Measurements from ENCODE around the gene VPS13D. TPM values are rescaled to one million over a fixed set of nuclear protein-coding genes. Genes with fewer than 3 reads are reported as not detected.

The VPS13D gene
- total and polyA plus RNA-seq, 5 experiments from 2014 or later: 5.3 to 64.9 (median 7.5) TPM

- H3K4me3 Mint-ChIP-seq: no peak overlapping the region
- H3K4me1 Mint-ChIP-seq: peaks cover 0 to 8% (median 2%) of the 10 kb centered on the region in 4 donors
- H3K9me3 Mint-ChIP-seq: no peaks in the 10 kb centered on the region
- DNase-seq (no peak), ATAC-seq (no peak)
- H3K27me3 Mint-ChIP-seq: no peaks in the 10 kb centered on the region
- no peak overlapping the region for H3K27ac Mint-ChIP-seq
- POLR2A ChIA-PET: no interaction called here
- H3K36me3 Mint-ChIP-seq: peaks cover 8 to 89% (median 38%) of the 10 kb centered on the region in 3 donors
Measured at GRCh38 chr1:12279003-12279402, 49.2 kb downstream of the VPS13D start.

GRCh38 chr1:12279728-12280464, 50.1 kb downstream of the VPS13D start:
- no peak overlapping the region for H3K4me3 Mint-ChIP-seq
- H3K4me1 Mint-ChIP-seq: peaks cover 0 to 13% (median 2%) of the 10 kb centered on the region in 4 donors
- H3K27me3 Mint-ChIP-seq: no peaks in the 10 kb centered on the region
- H3K27ac Mint-ChIP-seq: peak overlapping the region in 1 of 10 donors; percentile 41
- ATAC-seq (no peak), DNase-seq (no peak)
- POLR2A ChIA-PET: no interaction called here
- H3K36me3 Mint-ChIP-seq: peaks cover 8 to 93% (median 38%) of the 10 kb centered on the region in 3 donors
- H3K9me3 Mint-ChIP-seq: no peaks in the 10 kb centered on the region

- DNase-seq: no peak
- Mint-ChIP-seq H3K4me1 (peaks cover 9 to 23% (median 10%) of the 10 kb centered on the region in 4 donors), H3K36me3 (peaks cover 8 to 89% (median 23%) of the 10 kb centered on the region in 3 donors), H3K27me3 (no peaks in the 10 kb centered on the region), H3K4me3 (no peak overlapping the region), H3K9me3 (no peaks in the 10 kb centered on the region), H3K27ac (no peak overlapping the region)
- no peak for ATAC-seq
- POLR2A ChIA-PET: no interaction called here
Measured at GRCh38 chr1:12282142-12282541, 52.3 kb downstream of the VPS13D start.

GRCh38 chr1:12284486-12284885, 54.7 kb downstream of the VPS13D start:
- POLR2A ChIA-PET: no interaction called here
- no peak for ATAC-seq
- Mint-ChIP-seq H3K36me3 (peaks cover 4 to 82% (median 12%) of the 10 kb centered on the region in 3 donors), H3K4me1 (peaks cover 9 to 20% (median 13%) of the 10 kb centered on the region in 4 donors), H3K27me3 (no peaks in the 10 kb centered on the region), H3K9me3 (no peaks in the 10 kb centered on the region), H3K4me3 (no peak overlapping the region), H3K27ac (no peak overlapping the region)
- no peak for DNase-seq

GRCh38 chr1:12285496-12286143, 55.8 kb downstream of the VPS13D start:
- H3K27me3 Mint-ChIP-seq: no peaks in the 10 kb centered on the region
- H3K9me3 Mint-ChIP-seq: no peaks in the 10 kb centered on the region
- H3K36me3 Mint-ChIP-seq: peaks cover 0 to 82% (median 16%) of the 10 kb centered on the region in 3 donors
- POLR2A ChIA-PET: no interaction called here
- peak overlapping the region in 1 of 10 donors; percentile 3 for H3K4me3 Mint-ChIP-seq
- no peak for ATAC-seq
- DNase-seq: no peak
- peaks cover 9 to 20% (median 13%) of the 10 kb centered on the region in 4 donors for H3K4me1 Mint-ChIP-seq
- no peak overlapping the region for H3K27ac Mint-ChIP-seq

GRCh38 chr1:12287869-12288268, 58.0 kb downstream of the VPS13D start:
- Mint-ChIP-seq H3K4me1 (peaks cover 9 to 20% (median 12%) of the 10 kb centered on the region in 4 donors), H3K9me3 (no peaks in the 10 kb centered on the region), H3K27ac (peak overlapping the region in 1 of 10 donors; percentile 33), H3K27me3 (no peaks in the 10 kb centered on the region), H3K36me3 (peaks cover 0 to 84% (median 19%) of the 10 kb centered on the region in 3 donors), H3K4me3 (no peak overlapping the region)
- DNase-seq: no peak
- no peak for ATAC-seq
- POLR2A ChIA-PET: no interaction called here

- ATAC-seq: no peak
- DNase-seq: no peak
- peaks cover 9 to 14% (median 12%) of the 10 kb centered on the region in 4 donors for H3K4me1 Mint-ChIP-seq
- peaks cover 4 to 87% (median 25%) of the 10 kb centered on the region in 3 donors for H3K36me3 Mint-ChIP-seq
- POLR2A ChIA-PET: no interaction called here
- no peak overlapping the region for H3K4me3 Mint-ChIP-seq
- H3K9me3 Mint-ChIP-seq: no peaks in the 10 kb centered on the region
- H3K27me3 Mint-ChIP-seq: no peaks in the 10 kb centered on the region
- no peak overlapping the region for H3K27ac Mint-ChIP-seq
Measured at GRCh38 chr1:12290828-12291227, 61.0 kb downstream of the VPS13D start.

- H3K4me3 Mint-ChIP-seq: no peak overlapping the region
- peak overlapping the region in 1 of 10 donors; percentile 34 for H3K27ac Mint-ChIP-seq
- POLR2A ChIA-PET: no interaction called here
- peaks cover 0 to 4% (median 0%) of the 10 kb centered on the region in 4 donors for H3K4me1 Mint-ChIP-seq
- DNase-seq (no peak), ATAC-seq (no peak)
- no peaks in the 10 kb centered on the region for H3K27me3 Mint-ChIP-seq
- peaks cover 4 to 88% (median 31%) of the 10 kb centered on the region in 3 donors for H3K36me3 Mint-ChIP-seq
- no peaks in the 10 kb centered on the region for H3K9me3 Mint-ChIP-seq
Measured at GRCh38 chr1:12293416-12293815, 63.6 kb downstream of the VPS13D start.

- Mint-ChIP-seq H3K27ac (no peak overlapping the region), H3K4me1 (peaks cover 0 to 4% (median 0%) of the 10 kb centered on the region in 4 donors), H3K4me3 (no peak overlapping the region), H3K27me3 (no peaks in the 10 kb centered on the region), H3K9me3 (no peaks in the 10 kb centered on the region), H3K36me3 (peaks cover 4 to 91% (median 37%) of the 10 kb centered on the region in 3 donors)
- POLR2A ChIA-PET: no interaction called here
- ATAC-seq (no peak), DNase-seq (no peak)
Measured at GRCh38 chr1:12294076-12294475, 64.2 kb downstream of the VPS13D start.

- H3K9me3 Mint-ChIP-seq: no peaks in the 10 kb centered on the region
- peaks cover 0 to 4% (median under 1%) of the 10 kb centered on the region in 4 donors for H3K4me1 Mint-ChIP-seq
- DNase-seq: no peak
- no peaks in the 10 kb centered on the region for H3K27me3 Mint-ChIP-seq
- H3K36me3 Mint-ChIP-seq: peaks cover 4 to 93% (median 35%) of the 10 kb centered on the region in 3 donors
- no peak overlapping the region for H3K27ac Mint-ChIP-seq
- POLR2A ChIA-PET: no interaction called here
- H3K4me3 Mint-ChIP-seq: no peak overlapping the region
- ATAC-seq: no peak
Measured at GRCh38 chr1:12296016-12296415, 66.2 kb downstream of the VPS13D start.

GRCh38 chr1:12296623-12297022, 66.8 kb downstream of the VPS13D start:
- no peak for DNase-seq
- Mint-ChIP-seq H3K4me1 (peaks cover 0 to 4% (median under 1%) of the 10 kb centered on the region in 4 donors), H3K27ac (peak overlapping the region in 2 of 10 donors; percentile 3 to 5), H3K4me3 (no peak overlapping the region), H3K27me3 (no peaks in the 10 kb centered on the region), H3K36me3 (peaks cover 4 to 93% (median 31%) of the 10 kb centered on the region in 3 donors), H3K9me3 (no peaks in the 10 kb centered on the region)
- POLR2A ChIA-PET: no interaction called here
- ATAC-seq: no peak

- Mint-ChIP-seq H3K27me3 (no peaks in the 10 kb centered on the region), H3K27ac (no peak overlapping the region), H3K36me3 (peaks cover 0 to 94% (median 34%) of the 10 kb centered on the region in 3 donors), H3K9me3 (no peaks in the 10 kb centered on the region), H3K4me1 (peaks cover 0 to 4% (median under 1%) of the 10 kb centered on the region in 4 donors), H3K4me3 (no peak overlapping the region)
- POLR2A ChIA-PET: no interaction called here
- no peak for DNase-seq
- no peak for ATAC-seq
Measured at GRCh38 chr1:12300706-12301105, 70.9 kb downstream of the VPS13D start.

- DNase-seq (no peak), ATAC-seq (no peak)
- Mint-ChIP-seq H3K36me3 (peaks cover 4 to 94% (median 36%) of the 10 kb centered on the region in 3 donors), H3K9me3 (no peaks in the 10 kb centered on the region), H3K4me1 (peaks cover 0 to 3% (median under 1%) of the 10 kb centered on the region in 4 donors), H3K27me3 (no peaks in the 10 kb centered on the region), H3K27ac (peak overlapping the region in 3 of 10 donors; percentile 24 to 63 (median 48)), H3K4me3 (no peak overlapping the region)
- POLR2A ChIA-PET: no interaction called here
Measured at GRCh38 chr1:12301518-12302237, 71.8 kb downstream of the VPS13D start.
